Motor neuron (in vitro differentiated cells): ENCODE results near the gene FYN. TPM values are rescaled to one million over a fixed set of nuclear protein-coding genes. Genes with fewer than 3 reads are reported as not detected.

Experiments used
- ATAC-seq, 8 experiments: fragments of 200-7000 bp; cut with Tn5 transposase; replicated peaks in 6 of 8; 2 replicates each; pipeline ENCODE4 v1.8.0; 2021; ENCODE audit warnings: mild to moderate bottlenecking in 8 of 8, moderate library complexity in 8 of 8
- H3K27ac ChIP-seq, 2 donors: fragments of 250-450 bp; sonication (Bioruptor Pico); 2 replicates each; pipeline ENCODE4 v1.9.0; 2021; ENCODE audit warnings: antibody characterized with exemption in 2 of 2, mild to moderate bottlenecking in 2 of 2, moderate library complexity in 1 of 2
- H3K4me1 ChIP-seq, 2 donors: fragments of 250-450 bp; sonication (Bioruptor Pico); replicated peaks in 1 of 2; 2 replicates each; pipeline ENCODE4 v1.6.1; 2021; ENCODE audit warnings: antibody characterized with exemption in 2 of 2, mild to moderate bottlenecking in 2 of 2, moderate library complexity in 1 of 2
- H3K4me3 ChIP-seq, 5 donors: fragments of 250-450 bp; sonication (Bioruptor Pico); 2 replicates each; pipeline ENCODE4 v1.9.0; 2021; ENCODE audit warnings: antibody characterized with exemption in 5 of 5, mild to moderate bottlenecking in 5 of 5, moderate library complexity in 4 of 5
- WGBS, 10 experiments: fragments of 450-650 bp; shearing (Covaris generic); methylation state at CpG; one replicate each; pipeline ENCODE4 v1.0.0; 2022; 5-methylcytosine and 5-hydroxymethylcytosine counted together
- in situ Hi-C, 9 experiments: fragments of 400-800 bp; cut with MboI; loops; one replicate each; pipeline ENCODE4 v1.15.0; 2021; ENCODE audit warnings: low sequenced_read_pairs in 9 of 9, low pct_unique_long_range_greater_than_20kb in 2 of 9; ENCODE audit not compliant: unreplicated experiment in 9 of 9
- total RNA-seq, 8 experiments: library from RNA; unstranded; fragments of 300-600 nt; gene quantifications; 2 replicates each; pipeline versions ENCODE4 v1.2.3 to v1.2.4, GENCODE V29; 2022

FYN gene
- total RNA-seq, 8 experiments from 2014 or later, result 4.9 to 237 (median 111) TPM

- no peak overlapping the region for H3K4me3 ChIP-seq
- H3K4me1 ChIP-seq, result peaks cover 17 to 19% of the 10 kb centered on the region in 2 donors
- in situ Hi-C loops, result no loop called here
- WGBS, 10 experiments, result 43 to 100% (median 95%) methylated on average over 2 to 5 of the region's 5 CpGs
- no peak for ATAC-seq
- H3K27ac ChIP-seq, result no peak overlapping the region
Observed at GRCh38 chr6:111780393-111780792, 92.9 kb downstream of the FYN start.

- Histone ChIP-seq H3K27ac (no peak overlapping the region), H3K4me3 (no peak overlapping the region), H3K4me1 (peaks cover 19% of the 10 kb centered on the region in 2 donors)
- in situ Hi-C loops, result no loop called here
- WGBS, 10 experiments, result 57 to 100% (median 100%) methylated on average over 1 to 2 of the region's 2 CpGs; no CpG with 5 or more reads in 4 of the 10 experiments
- no peak for ATAC-seq
Observed at GRCh38 chr6:111779660-111780059, 93.6 kb downstream of the FYN start.

- no peak overlapping the region for H3K4me3 ChIP-seq
- ATAC-seq, result no peak
- H3K27ac ChIP-seq, result no peak overlapping the region
- in situ Hi-C loops, result no loop called here
- H3K4me1 ChIP-seq, result peaks cover 19 to 21% of the 10 kb centered on the region in 2 donors
- WGBS, 10 experiments, result 100% methylated on average over 1 to 3 of the region's 3 CpGs; no CpG with 5 or more reads in 2 of the 10 experiments
Observed at GRCh38 chr6:111779031-111779430, 94.2 kb downstream of the FYN start.

GRCh38 chr6:111777357-111777756 is 95.9 kb downstream of the FYN start:
- 40 to 96% (median 90%) methylated on average over 2 to 6 of the region's 6 CpGs; no CpG with 5 or more reads in 1 of the 10 experiments for WGBS, 10 experiments
- no peak overlapping the region for H3K27ac ChIP-seq
- in situ Hi-C loops, result no loop called here

GRCh38 chr6:111776236-111777221 is 96.7 kb downstream of the FYN start:
- H3K27ac ChIP-seq, result no peak overlapping the region
- peak in 7 of 8 experiments; percentile 55 to 76 (median 63) for ATAC-seq
- in situ Hi-C loops, result no loop called here
- H3K4me3 ChIP-seq, result no peak overlapping the region
- 5 to 75% (median 42%) methylated on average over 2 to 8 of the region's 8 CpGs for WGBS, 10 experiments
- peaks cover 19 to 21% of the 10 kb centered on the region in 2 donors for H3K4me1 ChIP-seq

More at GRCh38 chr6:111777357-111777756, 95.9 kb downstream of the FYN start:
- Histone ChIP-seq H3K4me3 (no peak overlapping the region), H3K4me1 (peaks cover 19 to 21% of the 10 kb centered on the region in 2 donors)
- ATAC-seq, result peak in 5 of 8 experiments; percentile 29 to 63 (median 46)

GRCh38 chr6:111775145-111775922 is 97.9 kb downstream of the FYN start:
- ATAC-seq, result peak in 3 of 8 experiments; percentile 55 to 82 (median 68)
- in situ Hi-C loops, result no loop called here
- no peak overlapping the region for H3K4me3 ChIP-seq
- whole genome bisulfite sequencing, 10 experiments, result 10 to 96% (median 79%) methylated on average over 2 to 7 of the region's 8 CpGs
- peaks cover 19 to 21% of the 10 kb centered on the region in 2 donors for H3K4me1 ChIP-seq
- no peak overlapping the region for H3K27ac ChIP-seq

- peak in 5 of 8 experiments; percentile 27 to 71 (median 62) for ATAC-seq
- in situ Hi-C loops, result no loop called here
- peaks cover 25 to 30% of the 10 kb centered on the region in 2 donors for H3K4me1 ChIP-seq
- H3K27ac ChIP-seq, result no peak overlapping the region
- no peak overlapping the region for H3K4me3 ChIP-seq
- WGBS, 10 experiments, result 100% methylated on average over 1 of the region's 1 CpG; no CpG with 5 or more reads in 8 of the 10 experiments
Observed at GRCh38 chr6:111774346-111774703, 98.9 kb downstream of the FYN start.

- ATAC-seq, result peak in 2 of 8 experiments; percentile 14 to 23
- in situ Hi-C loops, result no loop called here
- Histone ChIP-seq H3K4me1 (peaks cover 26 to 30% of the 10 kb centered on the region in 2 donors), H3K27ac (no peak overlapping the region), H3K4me3 (no peak overlapping the region)
- WGBS, 10 experiments, result 50 to 100% (median 90%) methylated on average over 1 to 5 of the region's 7 CpGs; no CpG with 5 or more reads in 1 of the 10 experiments
Observed at GRCh38 chr6:111773501-111774345, 99.5 kb downstream of the FYN start.

GRCh38 chr6:111772381-111772780 is 100.9 kb downstream of the FYN start:
- peaks cover 19 to 22% of the 10 kb centered on the region in 2 donors for H3K4me1 ChIP-seq
- WGBS, 10 experiments, result 77 to 100% (median 100%) methylated on average over 1 of the region's 1 CpG; no CpG with 5 or more reads in 4 of the 10 experiments
- no peak overlapping the region for H3K4me3 ChIP-seq
- no peak overlapping the region for H3K27ac ChIP-seq
- in situ Hi-C loops, result no loop called here
- ATAC-seq, result no peak

- WGBS, 10 experiments, result 84 to 97% (median 88%) methylated on average over 3 to 5 of the region's 5 CpGs; no CpG with 5 or more reads in 5 of the 10 experiments
- H3K4me3 ChIP-seq, result no peak overlapping the region
- H3K4me1 ChIP-seq, result peaks cover 11 to 15% of the 10 kb centered on the region in 2 donors
- no peak for ATAC-seq
- H3K27ac ChIP-seq, result no peak overlapping the region
- in situ Hi-C loops, result no loop called here
Observed at GRCh38 chr6:111771629-111772028, 101.6 kb downstream of the FYN start.

- Histone ChIP-seq H3K4me1 (peaks cover 7 to 13% of the 10 kb centered on the region in 2 donors), H3K4me3 (no peak overlapping the region), H3K27ac (no peak overlapping the region)
- in situ Hi-C loops, result no loop called here
- no peak for ATAC-seq
Observed at GRCh38 chr6:111771094-111771432, 102.2 kb downstream of the FYN start.

GRCh38 chr6:111770263-111771093 is 102.8 kb downstream of the FYN start:
- in situ Hi-C loops, result no loop called here
- no peak overlapping the region for H3K4me3 ChIP-seq
- no peak for ATAC-seq
- H3K27ac ChIP-seq, result no peak overlapping the region
- WGBS, 10 experiments, result 60 to 100% (median 100%) methylated on average over 1 to 4 of the region's 6 CpGs; no CpG with 5 or more reads in 2 of the 10 experiments
- H3K4me1 ChIP-seq, result peaks cover 7 to 14% of the 10 kb centered on the region in 2 donors
